Coronary artery (tissue), 2 donors: ENCODE results near the gene SRSF2.

Source experiments
- DNase-seq: peaks from one replicate; pipeline ENCODE4 v3.0.0-alpha.2; 2017; ENCODE audit warnings: low spot score
- H3K27ac ChIP-seq, 2 donors: fragments of 200-600 bp; sonication (generic); one replicate each; pipeline ENCODE4 v1.5.1; 2016 to 2019
- H3K4me3 ChIP-seq: fragments of 200-600 bp; sonication (generic); 2 replicates; pipeline ENCODE4 v1.5.1; 2016; ENCODE audit warnings: mild to moderate bottlenecking, moderate library complexity
- TF ChIP-seq, protein P1 (sequence below): fragments of 200-600 bp; sonication (generic); IDR thresholded peaks from one replicate; pipeline ENCODE4 v1.5.1; 2019; ENCODE audit warnings: antibody characterized with exemption

Gene SRSF2

GRCh38 chr17:76709077-76709950 is 27.8 kb downstream of the SRSF2 start:
- Histone ChIP-seq H3K27ac (peak overlapping the region; percentile 96 to 99), H3K4me3 (peak overlapping the region; percentile 99)
- DNase-seq, result peak; percentile 96
- TF ChIP-seq, protein P1, sequence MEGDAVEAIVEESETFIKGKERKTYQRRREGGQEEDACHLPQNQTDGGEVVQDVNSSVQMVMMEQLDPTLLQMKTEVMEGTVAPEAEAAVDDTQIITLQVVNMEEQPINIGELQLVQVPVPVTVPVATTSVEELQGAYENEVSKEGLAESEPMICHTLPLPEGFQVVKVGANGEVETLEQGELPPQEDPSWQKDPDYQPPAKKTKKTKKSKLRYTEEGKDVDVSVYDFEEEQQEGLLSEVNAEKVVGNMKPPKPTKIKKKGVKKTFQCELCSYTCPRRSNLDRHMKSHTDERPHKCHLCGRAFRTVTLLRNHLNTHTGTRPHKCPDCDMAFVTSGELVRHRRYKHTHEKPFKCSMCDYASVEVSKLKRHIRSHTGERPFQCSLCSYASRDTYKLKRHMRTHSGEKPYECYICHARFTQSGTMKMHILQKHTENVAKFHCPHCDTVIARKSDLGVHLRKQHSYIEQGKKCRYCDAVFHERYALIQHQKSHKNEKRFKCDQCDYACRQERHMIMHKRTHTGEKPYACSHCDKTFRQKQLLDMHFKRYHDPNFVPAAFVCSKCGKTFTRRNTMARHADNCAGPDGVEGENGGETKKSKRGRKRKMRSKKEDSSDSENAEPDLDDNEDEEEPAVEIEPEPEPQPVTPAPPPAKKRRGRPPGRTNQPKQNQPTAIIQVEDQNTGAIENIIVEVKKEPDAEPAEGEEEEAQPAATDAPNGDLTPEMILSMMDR, result no peak

GRCh38 chr17:76707985-76708807 is 28.9 kb downstream of the SRSF2 start:
- TF ChIP-seq, protein P1, result no peak
- DNase-seq, result no peak
- Histone ChIP-seq H3K4me3 (peak overlapping the region; percentile 99), H3K27ac (peak overlapping the region; percentile 96 to 99)

DNA sequence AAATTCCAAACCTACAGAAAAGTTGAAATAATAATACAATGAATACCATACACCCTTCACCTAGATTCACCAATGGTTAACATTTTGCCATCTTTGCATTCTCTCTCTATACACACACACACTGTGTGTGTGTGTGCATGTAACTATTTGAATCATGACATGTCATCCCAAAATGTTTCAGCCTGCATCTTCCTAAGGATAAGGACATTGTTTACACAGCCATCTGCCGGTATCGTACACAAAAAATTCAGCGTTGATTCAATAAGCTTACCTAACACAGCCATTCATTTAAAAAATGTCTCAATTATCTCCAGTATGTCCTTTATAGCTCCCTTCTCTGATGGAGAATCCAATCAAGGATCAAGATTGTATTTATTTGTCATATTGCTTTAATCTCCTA is 30.3 kb downstream of the SRSF2 start:
- H3K27ac ChIP-seq, result peak overlapping the region in 1 of 2 donors; percentile 42
- TF ChIP-seq, protein P1, result no peak

DNA sequence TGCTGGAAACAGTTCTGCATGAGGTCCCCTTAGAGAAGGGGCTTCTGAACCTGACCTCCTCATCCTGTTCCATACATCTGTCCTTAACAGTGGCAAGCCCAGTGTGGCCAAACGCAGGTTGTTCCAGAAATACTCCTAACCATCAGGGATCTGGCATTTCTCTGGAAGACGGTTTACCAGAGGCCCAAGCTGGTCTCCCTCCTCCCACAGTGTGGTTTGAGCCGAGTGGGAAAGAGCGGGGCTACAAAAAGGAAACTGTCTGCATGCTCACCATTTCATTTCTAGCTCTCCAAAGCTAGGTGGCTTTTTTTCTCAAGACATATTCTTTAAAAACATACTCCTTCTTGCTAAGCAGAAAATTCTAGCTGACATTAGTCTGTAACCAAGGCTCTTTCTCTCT is 32.3 kb downstream of the SRSF2 start:
- TF ChIP-seq, protein P1, result no peak
- H3K27ac ChIP-seq, result peak overlapping the region; percentile 37 to 40
- DNase-seq, result no peak

More for the DNA sequence above, 30.3 kb downstream of the SRSF2 start:
- no peak for DNase-seq
- no peak overlapping the region for H3K4me3 ChIP-seq

GRCh38 chr17:76702941-76703637 is 34.0 kb downstream of the SRSF2 start:
- no peak overlapping the region for H3K4me3 ChIP-seq
- H3K27ac ChIP-seq, result peak overlapping the region in 1 of 2 donors; percentile 51
- TF ChIP-seq, protein P1, result no peak
- no peak for DNase-seq

More for the DNA sequence above, 32.3 kb downstream of the SRSF2 start:
- H3K4me3 ChIP-seq, result no peak overlapping the region

DNA sequence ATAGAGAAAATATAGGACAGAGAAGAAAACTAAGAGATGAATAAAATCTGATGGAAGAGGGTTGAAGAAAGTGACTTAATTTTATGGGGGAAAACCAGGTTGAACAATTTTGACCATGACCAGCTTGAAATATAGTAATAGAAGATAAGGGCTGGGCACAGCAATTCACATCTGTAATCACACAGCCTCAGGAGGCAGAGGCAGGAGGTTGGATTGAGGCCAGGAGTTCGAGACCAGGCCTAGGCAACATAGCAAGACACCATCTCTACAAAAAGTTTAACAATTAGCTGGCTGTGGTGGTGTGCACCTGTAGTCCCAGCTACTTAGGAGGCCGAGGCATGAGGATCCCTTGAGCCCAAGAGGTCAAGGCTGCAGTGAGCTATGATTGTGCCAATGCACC is 35.1 kb downstream of the SRSF2 start:
- no peak for DNase-seq
- H3K4me3 ChIP-seq, result no peak overlapping the region
- TF ChIP-seq, protein P1, result no peak
- H3K27ac ChIP-seq, result peak overlapping the region in 1 of 2 donors; percentile 92
